Measurements from ENCODE around the gene KLHL15. TPM values are rescaled to one million over a fixed set of nuclear protein-coding genes. Genes with fewer than 3 reads are reported as not detected.

The KLHL15 gene
- total and polyA plus RNA-seq, 2 experiments from 2014 or later, result 2.4 to 15.0 TPM

GRCh38 chrX:24018809-24019208 is 8.2 kb downstream of the KLHL15 start:
- H3K27ac Mint-ChIP-seq, result no peak overlapping the region
- peaks cover 69% of the 10 kb centered on the region for H3K79me2 ChIP-seq (replicated peaks; ENCODE audit: insufficient read depth)
- H3K4me1 ChIP-seq (ENCODE audit: insufficient read depth), result no peaks in the 10 kb centered on the region
- no peaks in the 10 kb centered on the region for H3K27me3 Mint-ChIP-seq (ENCODE audit: insufficient read depth, low read depth, poor library complexity)
- TF ChIP-seq ZNF114 (CRISPR knock-in tag; IDR thresholded peaks at IDR 0.05), result no peak
- TF ChIP-seq REST (IDR thresholded peaks at IDR 0.05; ENCODE audit: unreplicated experiment), result no peak
- TF ChIP-seq STAT1 (IDR thresholded peaks at IDR 0.05; ENCODE audit: unreplicated experiment), result no peak
- no peak for TF ChIP-seq EZH2 (IDR thresholded peaks at IDR 0.05; ENCODE audit: low read depth, unreplicated experiment)
- TF ChIP-seq EZH2phosphoT487 (IDR thresholded peaks at IDR 0.05; ENCODE audit: unreplicated experiment), result no peak
- no peak for TF ChIP-seq NANOG (IDR thresholded peaks at IDR 0.05; ENCODE audit: borderline replicate concordance)
- TF ChIP-seq ZNF331 (CRISPR knock-in tag; IDR thresholded peaks at IDR 0.05; ENCODE audit: low read depth), result no peak
- TF ChIP-seq ZNF462 (CRISPR knock-in tag; IDR thresholded peaks at IDR 0.05), result no peak
- TF ChIP-seq JUNB (IDR thresholded peaks at IDR 0.05; ENCODE audit: unreplicated experiment), result no peak
- no peak for TF ChIP-seq POLR2AphosphoS5 (IDR thresholded peaks at IDR 0.05; ENCODE audit: low read depth)
- TF ChIP-seq CTCF (conservative IDR thresholded peaks at IDR 0.05; ENCODE audit: low read depth in 2 of 2), result no peak
- no peak for TF ChIP-seq ETS1 (IDR thresholded peaks at IDR 0.05)
- no peak for TF ChIP-seq CREB1 (CRISPR knock-in tag; IDR thresholded peaks at IDR 0.05; ENCODE audit: low read depth)
- no peaks in the 10 kb centered on the region for H3K27me3 ChIP-seq (ENCODE audit: insufficient read depth)
- no peaks in the 10 kb centered on the region for H3K9me2 ChIP-seq (ENCODE audit: insufficient read depth)
- no peak overlapping the region for H3K4me3 ChIP-seq
- no peak overlapping the region for H3K27ac ChIP-seq (ENCODE audit: low read depth)
- no peak overlapping the region for H3K4me2 ChIP-seq
- H3F3A ChIP-seq (replicated peaks; ENCODE audit: low read depth), result no peaks in the 10 kb centered on the region
- peaks cover 5% of the 10 kb centered on the region; the same call in 1 of the 2 replicates for H4K20me1 ChIP-seq (replicated peaks; ENCODE audit: insufficient read depth)
- no peak overlapping the region for H3K4me3 Mint-ChIP-seq
- H3K36me3 Mint-ChIP-seq (ENCODE audit: low read depth), result peaks cover 11% of the 10 kb centered on the region; the same call in 2 of the 3 replicates
- H3K4me1 Mint-ChIP-seq, result no peaks in the 10 kb centered on the region
- ATAC-seq, result no peak
- no peaks in the 10 kb centered on the region for H3K36me3 ChIP-seq (ENCODE audit: insufficient read depth)
- no peaks in the 10 kb centered on the region for H3K9me3 Mint-ChIP-seq
- no peak for DNase-seq (ENCODE audit: low spot score)
- H2AFZ ChIP-seq, result no peak overlapping the region

Data from GM23338 (cell line).